IPS DF 4.7 (cell line): Measurements from ENCODE around the gene ARHGEF12.

Experiments used
- DNase-seq: peaks from one replicate; pipeline ENCODE4 v3.0.0-alpha.2; 2013; ENCODE audit warnings: low spot score; ENCODE audit errors: extremely low read depth

ARHGEF12 gene

GRCh38 chr11:120424185-120424969, 88.2 kb downstream of the ARHGEF12 start:
- no peak for DNase-seq

GRCh38 chr11:120424970-120425332, 88.7 kb downstream of the ARHGEF12 start:
- no peak for DNase-seq

DNA sequence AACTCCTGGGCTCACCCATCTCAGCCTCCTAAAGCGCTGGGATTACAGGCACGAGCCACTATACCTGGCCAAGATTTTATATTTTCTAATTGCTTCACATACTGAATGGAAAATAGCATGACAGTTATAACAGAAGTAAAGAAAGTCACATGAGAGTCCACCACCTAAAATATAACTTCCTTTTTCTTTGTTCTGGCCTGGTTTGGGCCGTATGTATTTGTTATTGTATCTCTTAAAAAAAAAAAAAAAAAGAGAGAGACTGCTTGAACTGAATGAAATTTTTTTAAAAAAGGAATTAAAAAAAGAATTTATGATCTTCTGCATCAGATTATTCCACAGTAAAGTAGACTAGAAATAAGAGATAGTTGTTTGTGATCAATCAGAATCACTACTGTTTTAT, 89.3 kb downstream of the ARHGEF12 start:
- DNase-seq = no peak

DNA sequence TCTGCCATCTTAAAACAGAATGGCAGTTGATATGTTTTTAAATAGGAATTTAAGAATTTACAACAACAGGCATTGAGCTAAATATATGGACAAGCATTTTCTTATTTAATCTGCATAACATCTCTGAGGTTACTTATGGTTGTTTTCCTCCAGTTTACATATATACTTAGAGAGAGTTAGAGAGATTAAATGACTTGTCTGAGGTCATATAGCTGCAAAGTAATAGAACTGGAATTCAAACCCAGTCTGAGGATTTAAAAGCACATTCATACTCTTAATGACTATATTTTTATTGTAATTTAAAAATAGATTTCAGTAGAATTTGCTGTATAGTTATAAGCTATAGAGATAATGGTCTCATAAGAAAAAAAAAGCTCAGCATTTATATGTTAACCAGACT, 93.9 kb downstream of the ARHGEF12 start:
- DNase-seq = no peak

- DNase-seq = no peak
Observed at GRCh38 chr11:120431633-120432032, 95.4 kb downstream of the ARHGEF12 start.

GRCh38 chr11:120432056-120433018, 96.1 kb downstream of the ARHGEF12 start:
- DNase-seq = no peak

DNA sequence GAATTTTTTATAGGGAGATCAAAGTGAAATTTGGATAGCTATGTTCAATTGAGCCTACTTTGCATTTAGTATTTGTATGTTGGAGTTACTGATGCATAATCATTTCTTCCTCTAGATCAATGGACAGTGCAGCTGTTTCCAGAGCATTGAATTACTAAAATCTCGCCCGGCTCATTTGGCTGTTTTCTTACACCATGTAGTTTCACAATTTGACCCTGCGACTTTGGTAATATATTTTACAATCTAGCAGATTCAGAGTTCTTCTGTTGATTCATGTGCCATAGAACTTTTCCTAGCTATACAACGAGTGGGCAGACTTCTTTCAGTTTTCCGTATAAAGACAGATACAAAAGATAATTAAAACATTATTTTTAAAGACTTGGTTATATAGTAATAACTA, 105.4 kb downstream of the ARHGEF12 start:
- DNase-seq = no peak

GRCh38 chr11:120442031-120442430, 105.8 kb downstream of the ARHGEF12 start:
- DNase-seq = no peak

GRCh38 chr11:120446802-120447201, 110.6 kb downstream of the ARHGEF12 start:
- DNase-seq = no peak

DNA sequence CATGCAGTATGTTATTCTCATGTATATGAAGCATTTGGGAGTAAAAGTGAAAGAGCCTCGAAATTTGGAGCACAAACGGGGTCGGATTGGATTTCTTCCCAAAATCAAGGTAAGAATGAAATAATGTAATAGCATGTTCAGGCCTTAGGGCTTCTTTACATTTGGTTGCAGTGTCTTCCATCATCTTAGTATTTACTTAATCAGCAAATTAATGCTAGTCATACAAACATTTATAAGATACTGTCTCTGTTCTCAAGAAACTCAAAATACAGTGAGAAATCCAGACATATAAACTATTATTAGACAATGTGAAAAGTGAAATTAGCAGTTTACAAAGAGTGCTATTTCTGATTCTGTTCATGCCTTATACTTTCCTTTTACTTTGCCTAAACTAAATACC, 112.0 kb downstream of the ARHGEF12 start:
- DNase-seq = no peak

DNA sequence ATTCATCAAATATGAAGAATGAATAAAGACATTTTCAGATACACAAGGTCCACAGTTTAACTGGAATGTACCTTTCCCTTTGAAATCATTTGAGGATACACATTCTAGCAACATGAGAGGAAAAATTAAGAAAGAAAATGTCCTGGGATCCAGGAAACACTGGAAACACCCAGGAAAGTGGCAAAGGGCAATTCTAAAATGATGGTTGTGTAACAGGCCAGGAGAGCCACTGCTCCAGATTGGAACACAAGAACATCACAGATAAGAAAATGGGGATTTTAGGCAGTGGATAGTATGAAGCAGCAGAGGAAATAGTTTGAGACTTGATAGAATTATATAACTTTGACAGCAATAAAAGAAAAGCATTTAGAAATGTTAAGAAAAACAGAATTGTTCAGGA, 119.3 kb downstream of the ARHGEF12 start:
- DNase-seq = no peak

DNA sequence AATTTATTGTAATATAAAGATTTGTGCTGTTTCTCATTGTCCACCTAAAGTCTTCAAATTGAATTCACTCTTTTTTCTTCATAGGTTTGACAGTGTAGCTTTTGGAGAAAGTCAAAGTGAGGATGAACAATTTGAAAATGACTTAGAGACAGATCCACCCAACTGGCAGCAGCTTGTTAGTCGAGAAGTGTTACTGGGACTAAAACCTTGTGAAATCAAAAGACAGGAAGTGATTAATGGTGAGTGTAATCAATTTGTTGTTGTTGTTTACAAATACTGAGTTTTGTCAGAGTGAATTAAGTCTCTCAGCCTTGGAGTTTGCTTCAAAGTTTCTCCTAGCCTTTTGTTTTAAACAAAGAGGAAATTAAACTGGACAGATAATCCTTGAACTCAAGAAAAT, 121.8 kb downstream of the ARHGEF12 start:
- DNase-seq = no peak

DNA sequence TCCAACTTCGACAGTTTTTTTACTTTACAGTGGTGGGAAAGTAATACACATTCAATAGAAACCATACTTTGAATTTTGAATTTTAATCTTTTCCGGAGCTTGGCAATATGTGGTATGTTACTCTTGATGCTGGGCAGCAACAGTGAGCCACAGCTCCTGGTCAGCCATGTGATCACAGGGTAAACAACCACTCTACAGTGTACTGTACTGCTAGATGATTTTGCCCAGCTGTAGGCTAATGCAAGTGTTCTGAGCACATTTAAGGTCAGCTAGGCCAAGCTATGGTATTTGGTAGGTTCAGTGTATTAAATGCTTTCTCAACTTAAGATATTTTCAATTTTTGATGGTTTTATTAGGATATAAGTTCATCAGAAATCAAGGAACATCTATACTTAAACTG, 126.6 kb downstream of the ARHGEF12 start:
- DNase-seq = no peak

DNA sequence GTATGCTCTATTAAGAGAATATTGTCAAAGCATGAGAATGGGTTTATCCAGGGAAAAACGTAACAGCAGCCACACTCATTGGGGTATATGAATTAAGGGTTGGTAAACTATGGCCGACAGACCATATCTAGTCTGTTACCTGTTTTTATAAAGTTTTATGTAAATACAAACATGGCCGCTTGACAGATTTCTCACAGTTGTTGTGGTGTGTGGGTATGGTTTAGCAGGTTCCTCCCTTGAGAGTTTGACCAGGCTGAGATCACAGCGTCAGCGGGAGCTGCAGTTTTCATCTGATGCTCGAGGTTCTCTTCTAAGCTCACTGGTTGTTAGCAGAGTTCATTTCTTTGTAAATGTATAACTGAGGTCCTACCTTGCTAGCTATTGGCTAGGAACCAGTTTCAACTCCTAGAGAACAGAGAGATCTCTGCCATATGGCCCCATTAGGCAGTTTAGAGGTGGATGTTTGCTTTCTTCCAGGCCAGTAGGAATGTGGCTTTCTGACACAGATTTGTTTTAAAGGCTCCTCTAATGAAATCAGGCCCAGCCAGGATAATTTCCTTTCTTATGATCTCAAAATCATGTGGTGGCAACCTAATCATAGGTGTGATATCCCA, 129.8 kb downstream of the ARHGEF12 start:
- DNase-seq = no peak

DNA sequence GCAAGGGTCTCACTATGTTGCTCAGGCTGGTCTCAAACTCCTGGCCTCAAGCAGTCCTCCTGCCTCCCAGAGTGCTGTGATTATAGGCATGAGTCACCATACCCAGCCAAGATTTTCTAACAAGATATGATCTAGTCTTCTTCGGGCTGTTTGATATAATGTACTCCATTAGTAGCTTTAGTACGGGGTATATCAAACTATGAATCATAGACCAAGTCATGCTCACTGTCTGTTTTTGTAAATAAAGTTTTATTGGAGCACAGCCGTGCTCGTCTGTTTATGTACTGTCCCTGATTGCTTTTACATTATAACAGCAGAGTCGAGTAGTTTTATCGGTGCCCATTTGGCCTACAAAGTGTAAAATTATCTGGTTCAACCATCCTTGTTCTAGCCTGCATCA, 131.4 kb downstream of the ARHGEF12 start:
- DNase-seq = no peak

DNA sequence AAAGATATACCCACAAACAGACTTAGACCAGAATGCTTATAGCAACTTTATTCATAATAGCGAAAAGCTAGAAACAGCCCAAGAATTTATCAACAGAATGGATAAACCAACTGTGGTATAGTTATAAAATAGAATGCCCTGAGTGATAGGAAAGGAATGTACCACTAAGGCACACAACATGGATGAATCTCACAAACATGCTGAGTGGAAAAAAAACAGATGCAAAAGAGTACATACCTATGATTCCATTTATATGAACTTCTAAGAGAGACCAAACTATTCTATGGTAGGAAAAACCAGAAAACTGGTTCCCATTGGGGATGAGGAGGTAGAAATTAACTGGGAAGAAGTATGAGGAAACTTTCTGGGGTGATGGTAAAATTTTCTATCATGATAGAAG, 134.9 kb downstream of the ARHGEF12 start:
- no peak for DNase-seq

DNA sequence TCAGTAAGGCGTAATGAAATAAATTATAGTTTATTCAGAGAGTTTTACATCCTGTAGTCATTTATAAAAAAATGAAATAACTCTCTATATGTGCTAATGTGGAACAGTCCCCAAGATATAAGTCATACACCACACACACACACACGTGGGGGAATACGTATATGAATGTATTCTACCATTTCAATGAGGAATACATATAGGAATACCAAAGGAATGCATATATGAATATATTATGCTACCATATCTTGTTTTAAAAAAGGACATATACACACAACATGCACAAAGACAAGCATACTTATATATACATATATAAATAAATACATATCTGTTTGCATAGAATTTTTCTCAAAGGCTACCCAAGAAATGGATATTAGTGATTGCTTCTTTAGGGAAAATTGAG, 135.8 kb downstream of the ARHGEF12 start:
- no peak for DNase-seq

DNA sequence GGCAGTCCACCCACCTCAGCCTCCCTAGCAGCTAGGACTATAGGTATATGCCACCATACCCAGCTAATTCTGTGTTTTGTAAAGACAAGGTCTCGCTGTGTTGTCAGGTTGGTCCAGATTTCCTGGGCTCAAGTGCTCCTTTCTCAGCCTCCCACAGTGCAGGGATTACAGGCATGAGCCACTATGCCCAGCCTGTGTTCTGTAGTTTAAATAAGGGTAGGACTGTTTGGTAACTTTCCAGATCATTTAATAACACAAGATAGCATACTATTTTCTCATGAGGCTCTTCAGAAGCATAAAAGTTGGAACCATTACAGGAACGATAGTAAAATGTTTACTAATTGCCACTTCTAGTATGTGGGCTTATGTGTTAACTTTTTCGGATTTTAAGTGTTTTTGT, 137.3 kb downstream of the ARHGEF12 start:
- DNase-seq = no peak

- DNase-seq = no peak
Observed at GRCh38 chr11:120482149-120482548, 145.9 kb downstream of the ARHGEF12 start.

- DNase-seq = no peak
Observed at GRCh38 chr11:120484722-120485121, 148.5 kb downstream of the ARHGEF12 start.

- DNase-seq = no peak
Observed at GRCh38 chr11:120486138-120486537, 149.9 kb downstream of the ARHGEF12 start.

DNA sequence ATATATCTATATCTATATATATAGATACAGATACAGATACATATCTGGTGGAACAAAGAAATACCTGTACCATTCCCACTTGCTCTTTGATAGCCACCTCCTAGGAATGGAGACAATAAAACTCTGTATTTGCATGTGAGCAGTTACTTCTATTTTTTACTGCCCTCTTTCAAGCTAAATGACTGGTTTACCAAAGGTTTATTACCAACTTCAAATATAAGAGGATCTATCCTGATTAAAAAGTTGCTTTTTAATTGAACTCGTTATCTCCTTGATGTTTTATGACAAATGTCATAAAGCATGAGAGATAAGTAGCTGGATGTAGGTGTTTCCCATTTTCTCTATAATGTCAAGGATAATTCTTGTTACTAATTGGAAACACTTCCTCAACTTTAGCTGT, 153.6 kb downstream of the ARHGEF12 start:
- DNase-seq = no peak
